WTC11 (cell line): ENCODE data around the gene RUVBL2. TPM values are rescaled to one million over a fixed set of nuclear protein-coding genes. Genes with fewer than 3 reads are reported as not detected.

ENCODE experiments used
- ATAC-seq: fragments of 200-7000 bp; cut with Tn5 transposase; 2 replicates; pipeline ENCODE4 v1.10.0; 2021; ENCODE audit warnings: mild to moderate bottlenecking, moderate library complexity
- CTCF ChIA-PET: fragments of 300-600 bp; sonication (Branson Sonifier 250); formaldehyde crosslinking; loops from one replicate; lab custom pipeline; 2021; ENCODE audit warnings: antibody characterized with exemption; lab: Charles Lee
- POLR2A ChIA-PET: fragments of 350-600 bp; sonication (Branson Sonifier 250); formaldehyde crosslinking; loops from one replicate; lab custom pipeline; 2021; ENCODE audit warnings: antibody characterized with exemption; lab: Charles Lee
- DNase-seq: peaks from one replicate; pipeline ENCODE4 v3.0.0; 2021; ENCODE audit warnings: low spot score
- H3K27ac Mint-ChIP-seq: 2 replicates; pipeline ENCODE4 v1.8.0; 2021; ENCODE audit warnings: mixed read lengths
- H3K27me3 Mint-ChIP-seq: 2 replicates; pipeline ENCODE4 v1.8.0; 2021; ENCODE audit warnings: low read depth, mild to moderate bottlenecking, moderate library complexity, mixed read lengths
- H3K36me3 Mint-ChIP-seq: 2 replicates; pipeline ENCODE4 v1.8.0; 2021; ENCODE audit warnings: mixed read lengths
- H3K4me1 Mint-ChIP-seq: 2 replicates; pipeline ENCODE4 v1.8.0; 2022; ENCODE audit warnings: mixed read lengths
- H3K4me3 Mint-ChIP-seq: 2 replicates; pipeline ENCODE4 v1.8.0; 2021; ENCODE audit warnings: mild to moderate bottlenecking, moderate library complexity, mixed read lengths
- H3K9me3 Mint-ChIP-seq: 2 replicates; pipeline ENCODE4 v1.8.0; 2021; ENCODE audit warnings: mixed read lengths
- AFF4 ChIP-seq: sonication (generic); formaldehyde crosslinking; IDR thresholded peaks from 2 replicates; pipeline ENCODE4 v1.8.1; 2023; ENCODE audit warnings: mild to moderate bottlenecking, missing genetic modification reagents, borderline replicate concordance
- ATF1 ChIP-seq: sonication (generic); formaldehyde crosslinking; IDR thresholded peaks from 2 replicates; pipeline ENCODE4 v1.8.1; 2023; ENCODE audit warnings: mild to moderate bottlenecking, moderate library complexity, missing genetic modification reagents
- CBFB ChIP-seq: sonication (generic); formaldehyde crosslinking; IDR thresholded peaks from 2 replicates; pipeline ENCODE4 v1.8.1; 2022; ENCODE audit warnings: mild to moderate bottlenecking, low read depth, missing genetic modification reagents
- E2F1 ChIP-seq: sonication (generic); formaldehyde crosslinking; IDR thresholded peaks from 2 replicates; pipeline ENCODE4 v1.8.0; 2022; ENCODE audit warnings: mild to moderate bottlenecking, missing genetic modification reagents
- EMX1 ChIP-seq: fragments of 250-450 bp; sonication (Bioruptor Pico); IDR thresholded peaks from 2 replicates; pipeline ENCODE4 v1.8.0; 2021; ENCODE audit warnings: mild to moderate bottlenecking
- ESRRA ChIP-seq: sonication (generic); formaldehyde crosslinking; IDR thresholded peaks from 2 replicates; pipeline ENCODE4 v1.8.1; 2022; ENCODE audit warnings: mild to moderate bottlenecking, missing genetic modification reagents, borderline replicate concordance
- FOXJ3 ChIP-seq: sonication (generic); formaldehyde crosslinking; IDR thresholded peaks from 2 replicates; pipeline ENCODE4 v1.9.0; 2021; ENCODE audit warnings: missing genetic modification reagents, mild to moderate bottlenecking, borderline replicate concordance
- MAX ChIP-seq: sonication (generic); formaldehyde crosslinking; IDR thresholded peaks from 2 replicates; pipeline ENCODE4 v1.8.0; 2022; ENCODE audit warnings: mild to moderate bottlenecking, missing genetic modification reagents
- NR2C2 ChIP-seq: sonication (generic); formaldehyde crosslinking; IDR thresholded peaks from 2 replicates; pipeline ENCODE4 v1.8.0; 2022; ENCODE audit warnings: mild to moderate bottlenecking, missing genetic modification reagents
- PRDM15 ChIP-seq: sonication (generic); formaldehyde crosslinking; IDR thresholded peaks from 2 replicates; pipeline ENCODE4 v1.8.0; 2022; ENCODE audit warnings: missing genetic modification reagents
- RELA ChIP-seq: sonication (generic); formaldehyde crosslinking; IDR thresholded peaks from 2 replicates; pipeline ENCODE4 v1.8.1; 2022; ENCODE audit warnings: missing genetic modification reagents, mild to moderate bottlenecking, borderline replicate concordance
- SMAD3 ChIP-seq: sonication (generic); formaldehyde crosslinking; IDR thresholded peaks from 2 replicates; pipeline ENCODE4 v1.8.0; 2022; ENCODE audit warnings: missing genetic modification reagents, mild to moderate bottlenecking, borderline replicate concordance
- SMAD4 ChIP-seq: sonication (generic); formaldehyde crosslinking; IDR thresholded peaks from 2 replicates; pipeline ENCODE4 v1.8.0; 2022; ENCODE audit warnings: mild to moderate bottlenecking, missing genetic modification reagents
- SP1 ChIP-seq: sonication (generic); formaldehyde crosslinking; conservative IDR thresholded peaks from 2 replicates; pipeline ENCODE4 v1.8.1; 2022; ENCODE audit warnings: missing genetic modification reagents
- TP53 ChIP-seq: sonication (generic); formaldehyde crosslinking; IDR thresholded peaks from 2 replicates; pipeline ENCODE4 v1.8.1; 2023; ENCODE audit warnings: mild to moderate bottlenecking, missing genetic modification reagents
- USF1 ChIP-seq: sonication (generic); formaldehyde crosslinking; IDR thresholded peaks from 2 replicates; pipeline ENCODE4 v1.8.0; 2022; ENCODE audit warnings: mild to moderate bottlenecking, missing genetic modification reagents
- USF2 ChIP-seq: sonication (generic); formaldehyde crosslinking; IDR thresholded peaks from 2 replicates; pipeline ENCODE4 v1.8.1; 2023; ENCODE audit warnings: mild to moderate bottlenecking, missing genetic modification reagents, moderate library complexity
- ZNF281 ChIP-seq: sonication (generic); formaldehyde crosslinking; IDR thresholded peaks from 2 replicates; pipeline ENCODE4 v1.8.0; 2023; ENCODE audit warnings: mild to moderate bottlenecking, missing genetic modification reagents
- ZNF423 ChIP-seq: fragments of 250-450 bp; sonication (Bioruptor Pico); IDR thresholded peaks from 2 replicates; pipeline ENCODE4 v2.1.2; 2022; ENCODE audit warnings: mild to moderate bottlenecking, moderate library complexity
- total RNA-seq: library from RNA; stranded (reverse); gene quantifications from 3 replicates; pipeline ENCODE4 v1.2.3, GENCODE V29; 2021

Gene RUVBL2
- total RNA-seq, 1 experiment from 2014 or later: 178 TPM

- TF ChIP-seq AFF4 (CRISPR knock-in tag) (no peak), SMAD4 (CRISPR knock-in tag) (no peak), USF2 (CRISPR knock-in tag) (no peak)
Observed at GRCh38 chr19:48947258-48947542, 46.5 kb upstream of the RUVBL2 start (continued).

GRCh38 chr19:48950159-48950558 is 43.5 kb upstream of the RUVBL2 start:
- Mint-ChIP-seq H3K4me3 (no peak overlapping the region), H3K9me3 (no peaks in the 10 kb centered on the region), H3K36me3 (peaks cover under 1% of the 10 kb centered on the region; the same call in 1 of the 2 replicates), H3K27ac (no peak overlapping the region), H3K4me1 (peaks cover 2% of the 10 kb centered on the region; the same call in 1 of the 2 replicates), H3K27me3 (peaks cover 19% of the 10 kb centered on the region)
- no peak for TF ChIP-seq ATF1 (CRISPR knock-in tag)
- no peak for TF ChIP-seq CBFB
- TF ChIP-seq SMAD3 (CRISPR knock-in tag): no peak
- TF ChIP-seq SMAD4 (CRISPR knock-in tag): no peak
- no peak for TF ChIP-seq PRDM15 (CRISPR knock-in tag)
- TF ChIP-seq MAX: no peak
- TF ChIP-seq FOXJ3: no peak
- TF ChIP-seq E2F1: no peak
- no peak for TF ChIP-seq SP1 (CRISPR knock-in tag)
- TF ChIP-seq NR2C2 (CRISPR knock-in tag): no peak
- TF ChIP-seq ZNF423 (CRISPR knock-in tag): no peak
- no peak for TF ChIP-seq ESRRA (CRISPR knock-in tag)
- TF ChIP-seq TP53: no peak
- no peak for TF ChIP-seq EMX1 (CRISPR knock-in tag)
- TF ChIP-seq ZNF281: no peak
- no peak for TF ChIP-seq RELA (CRISPR knock-in tag)
- no peak for TF ChIP-seq USF1
- DNase-seq (no peak), ATAC-seq (no peak)
- CTCF ChIA-PET: no interaction called here
- POLR2A ChIA-PET: no interaction called here
